Lower lobe of right lung (tissue), 2 donors: ENCODE measurements around the gene RSAD1. TPM values are rescaled to one million over a fixed set of nuclear protein-coding genes. Genes with fewer than 3 reads are reported as not detected.

ENCODE experiments used
- ATAC-seq, 2 donors: fragments of 200-7000 bp; cut with Tn5 transposase; one replicate each; pipeline ENCODE4 v1.9.1; 2020 to 2022; ENCODE audit warnings: mild to moderate bottlenecking in 2 of 2, moderate library complexity in 2 of 2
- DNase-seq: peaks from one replicate; pipeline ENCODE4 v3.0.0-alpha.2; 2020
- H3K27ac ChIP-seq: fragments of 200-600 bp; one replicate; pipeline ENCODE4 v1.8.0; 2022
- H3K27me3 ChIP-seq: fragments of 200-600 bp; one replicate; pipeline ENCODE4 v1.8.0; 2022; ENCODE audit warnings: low read depth
- H3K36me3 ChIP-seq: fragments of 200-600 bp; one replicate; pipeline ENCODE4 v1.8.0; 2022; ENCODE audit warnings: mild to moderate bottlenecking
- H3K4me1 ChIP-seq: fragments of 200-600 bp; one replicate; pipeline ENCODE4 v1.8.0; 2022
- H3K4me3 ChIP-seq: fragments of 200-600 bp; one replicate; pipeline ENCODE4 v1.8.0; 2022; ENCODE audit warnings: mild to moderate bottlenecking
- H3K9me3 ChIP-seq: fragments of 200-600 bp; one replicate; pipeline ENCODE4 v1.8.0; 2022
- intact Hi-C: fragments of 100-400 bp; cut with DNase I; formaldehyde crosslinking; loops from one replicate; pipeline ENCODE4 v1.11.0; 2022
- total RNA-seq: library from RNA; stranded (reverse); fragmentation: NEBNext Ultra II Directional; extraction: Animal tissue kit (Norgen Biotek cat#: 25700); gene quantifications from one replicate; pipeline ENCODE4 v1.2.1, GENCODE V29; 2021
- TF ChIP-seq, protein P1 (sequence below): fragments of 200-600 bp; IDR thresholded peaks from one replicate; pipeline ENCODE4 v1.8.0; 2022; ENCODE audit warnings: antibody characterized with exemption, mild to moderate bottlenecking
- donor health status: DM: no; HTN: yes; CAD: no; lungs with severe emphysema.

The RSAD1 gene
- total RNA-seq, 1 donor from 2014 or later, result 29.2 TPM

DNA sequence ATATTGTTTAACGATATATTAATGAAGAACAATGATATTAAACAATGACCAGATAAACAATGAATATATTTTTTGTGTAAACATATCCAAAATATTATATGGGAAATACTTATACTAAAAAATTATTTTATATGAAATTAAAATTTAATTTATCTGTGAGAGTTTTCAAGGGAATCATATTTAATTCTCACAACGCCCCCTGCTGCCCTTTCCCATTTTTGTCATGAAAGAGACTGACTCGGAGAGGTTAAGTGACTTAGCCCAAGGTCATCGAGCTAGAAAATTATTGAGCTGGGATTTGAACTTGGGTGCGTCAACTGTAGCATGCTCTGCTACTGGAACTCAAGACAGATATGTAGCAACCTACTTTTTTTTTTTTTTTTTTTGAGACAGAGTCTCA is 22.4 kb downstream of the RSAD1 start:
- no peak overlapping the region for H3K27ac ChIP-seq
- no peak for ATAC-seq
- no peaks in the 10 kb centered on the region for H3K27me3 ChIP-seq
- DNase-seq, result no peak
- intact Hi-C loops, result no loop called here
- H3K9me3 ChIP-seq, result no peaks in the 10 kb centered on the region
- H3K4me1 ChIP-seq, result no peaks in the 10 kb centered on the region
- no peaks in the 10 kb centered on the region for H3K36me3 ChIP-seq
- TF ChIP-seq, protein P1, sequence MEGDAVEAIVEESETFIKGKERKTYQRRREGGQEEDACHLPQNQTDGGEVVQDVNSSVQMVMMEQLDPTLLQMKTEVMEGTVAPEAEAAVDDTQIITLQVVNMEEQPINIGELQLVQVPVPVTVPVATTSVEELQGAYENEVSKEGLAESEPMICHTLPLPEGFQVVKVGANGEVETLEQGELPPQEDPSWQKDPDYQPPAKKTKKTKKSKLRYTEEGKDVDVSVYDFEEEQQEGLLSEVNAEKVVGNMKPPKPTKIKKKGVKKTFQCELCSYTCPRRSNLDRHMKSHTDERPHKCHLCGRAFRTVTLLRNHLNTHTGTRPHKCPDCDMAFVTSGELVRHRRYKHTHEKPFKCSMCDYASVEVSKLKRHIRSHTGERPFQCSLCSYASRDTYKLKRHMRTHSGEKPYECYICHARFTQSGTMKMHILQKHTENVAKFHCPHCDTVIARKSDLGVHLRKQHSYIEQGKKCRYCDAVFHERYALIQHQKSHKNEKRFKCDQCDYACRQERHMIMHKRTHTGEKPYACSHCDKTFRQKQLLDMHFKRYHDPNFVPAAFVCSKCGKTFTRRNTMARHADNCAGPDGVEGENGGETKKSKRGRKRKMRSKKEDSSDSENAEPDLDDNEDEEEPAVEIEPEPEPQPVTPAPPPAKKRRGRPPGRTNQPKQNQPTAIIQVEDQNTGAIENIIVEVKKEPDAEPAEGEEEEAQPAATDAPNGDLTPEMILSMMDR, result peak; percentile 41
- H3K4me3 ChIP-seq, result no peak overlapping the region

DNA sequence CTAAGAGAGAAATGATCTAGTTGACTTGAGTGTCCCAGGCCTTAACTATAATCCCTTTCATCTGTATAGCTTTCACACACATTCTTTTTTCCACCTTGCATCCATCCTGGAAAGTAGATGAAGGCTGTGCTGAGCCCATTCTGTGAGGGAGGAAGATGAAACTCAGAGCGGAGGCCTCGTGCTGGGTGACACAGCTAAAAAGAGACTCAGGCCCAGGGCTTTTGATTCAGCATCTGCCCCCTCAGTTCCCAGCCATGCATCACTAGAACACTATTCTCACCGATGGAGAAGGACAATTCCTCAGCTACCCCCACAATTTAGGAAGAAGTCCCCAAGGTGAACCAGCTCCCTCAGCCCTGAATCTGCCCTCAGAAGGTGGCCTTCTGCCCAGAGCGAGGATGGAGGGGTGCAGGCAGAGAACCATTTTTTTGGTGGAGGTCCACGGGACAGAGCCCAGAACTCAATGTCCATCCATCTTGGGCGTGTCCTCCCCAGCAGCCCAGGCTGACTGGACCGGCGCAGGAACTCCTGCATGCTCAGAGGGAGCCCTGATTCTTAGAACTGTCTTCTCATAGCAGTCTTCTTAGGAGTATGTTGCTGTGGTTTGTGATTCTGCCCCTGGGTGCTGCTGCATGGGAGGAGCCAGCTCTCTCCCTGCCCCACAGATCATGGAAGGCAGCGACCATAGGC is 23.8 kb downstream of the RSAD1 start:
- Histone ChIP-seq H3K4me3 (no peak overlapping the region), H3K9me3 (no peaks in the 10 kb centered on the region), H3K27me3 (no peaks in the 10 kb centered on the region), H3K27ac (no peak overlapping the region), H3K36me3 (no peaks in the 10 kb centered on the region), H3K4me1 (no peaks in the 10 kb centered on the region)
- no peak for ATAC-seq
- intact Hi-C loops, result no loop called here
- TF ChIP-seq, protein P1, result no peak
- no peak for DNase-seq

GRCh38 chr17:50505591-50506130 is 27.0 kb downstream of the RSAD1 start:
- Histone ChIP-seq H3K9me3 (no peaks in the 10 kb centered on the region), H3K4me3 (no peak overlapping the region), H3K4me1 (peaks cover 8% of the 10 kb centered on the region), H3K27me3 (no peaks in the 10 kb centered on the region), H3K27ac (no peak overlapping the region), H3K36me3 (no peaks in the 10 kb centered on the region)
- DNase-seq, result no peak
- intact Hi-C loops, result no loop called here
- no peak for ATAC-seq
- TF ChIP-seq, protein P1, result no peak

- intact Hi-C loops, result no loop called here
- Histone ChIP-seq H3K9me3 (no peaks in the 10 kb centered on the region), H3K4me1 (peaks cover 8% of the 10 kb centered on the region), H3K27me3 (no peaks in the 10 kb centered on the region), H3K4me3 (no peak overlapping the region), H3K27ac (no peak overlapping the region), H3K36me3 (no peaks in the 10 kb centered on the region)
- DNase-seq (no peak), ATAC-seq (no peak)
- TF ChIP-seq, protein P1, result no peak
Observed at GRCh38 chr17:50506298-50506697, 27.6 kb downstream of the RSAD1 start.

- no peaks in the 10 kb centered on the region for H3K27me3 ChIP-seq
- intact Hi-C loops, result no loop called here
- H3K9me3 ChIP-seq, result no peaks in the 10 kb centered on the region
- DNase-seq, result peak; percentile 88
- ATAC-seq, result peak; percentile 81 to 88
- H3K4me1 ChIP-seq, result peaks cover 8% of the 10 kb centered on the region
- peak within 1 kb of the TSS; percentile 68 for H3K4me3 ChIP-seq
- TF ChIP-seq, protein P1, result peak; percentile 26
- H3K27ac ChIP-seq, result peak within 1 kb of the TSS; percentile 75
- H3K36me3 ChIP-seq, result no peaks in the 10 kb centered on the region
Observed at GRCh38 chr17:50507871-50508572, 29.4 kb downstream of the RSAD1 start, which contains the start of gene MYCBPAP. TSS of gene MYCBPAP (plus strand) at chr17:50508439. CDS start at chr17:50508675, 236 bp downstream.
